Activated T-helper 17 cell treated with anti-CD3 and anti-CD28 coated beads, Interleukin-2, amount 50 U/mL, for 72 hours (primary cell): ENCODE results near the gene RARB. TPM values are rescaled to one million over a fixed set of nuclear protein-coding genes. Genes with fewer than 3 reads are reported as not detected.

Source experiments
- ATAC-seq: fragments of 150-1000 bp; cut with Tn5 transposase; replicated peaks from 2 replicates; pipeline ENCODE4 v1.10.0; 2021; ENCODE audit warnings: mild to moderate bottlenecking, moderate library complexity
- H3K27ac Mint-ChIP-seq: one replicate; pipeline ENCODE4 v1.8.0; 2022; ENCODE audit warnings: mixed read lengths
- H3K27me3 Mint-ChIP-seq: one replicate; pipeline ENCODE4 v1.8.0; 2022; ENCODE audit warnings: mixed read lengths
- H3K36me3 Mint-ChIP-seq: one replicate; pipeline ENCODE4 v1.8.0; 2022; ENCODE audit warnings: low read depth, mild to moderate bottlenecking, mixed read lengths
- H3K4me1 Mint-ChIP-seq: one replicate; pipeline ENCODE4 v1.8.0; 2022; ENCODE audit warnings: mixed read lengths
- H3K4me3 Mint-ChIP-seq: one replicate; pipeline ENCODE4 v1.8.0; 2022; ENCODE audit warnings: mild to moderate bottlenecking, mixed read lengths
- H3K9me3 Mint-ChIP-seq: one replicate; pipeline ENCODE4 v1.8.0; 2022; ENCODE audit warnings: mixed read lengths
- total RNA-seq, 2 donors: library from RNA; stranded (reverse); gene quantifications; one replicate each; pipeline ENCODE4 v1.2.3, GENCODE V29; 2022

The RARB gene
- total RNA-seq, 2 donors from 2014 or later, result not detected

GRCh38 chr3:25481386-25481785, 53.3 kb downstream of the RARB start:
- H3K4me3 Mint-ChIP-seq, result no peak overlapping the region
- H3K4me1 Mint-ChIP-seq, result no peaks in the 10 kb centered on the region
- no peaks in the 10 kb centered on the region for H3K9me3 Mint-ChIP-seq
- H3K27me3 Mint-ChIP-seq, result peaks cover 7% of the 10 kb centered on the region
- no peak overlapping the region for H3K27ac Mint-ChIP-seq
- H3K36me3 Mint-ChIP-seq, result no peaks in the 10 kb centered on the region
- no peak for ATAC-seq

- Mint-ChIP-seq H3K9me3 (no peaks in the 10 kb centered on the region), H3K4me3 (no peak overlapping the region), H3K4me1 (no peaks in the 10 kb centered on the region), H3K27me3 (peaks cover 7% of the 10 kb centered on the region), H3K36me3 (no peaks in the 10 kb centered on the region), H3K27ac (no peak overlapping the region)
- no peak for ATAC-seq
Measured at GRCh38 chr3:25483456-25483855, 55.4 kb downstream of the RARB start.

GRCh38 chr3:25485673-25486072, 57.6 kb downstream of the RARB start:
- no peak overlapping the region for H3K27ac Mint-ChIP-seq
- ATAC-seq, result no peak
- no peaks in the 10 kb centered on the region for H3K36me3 Mint-ChIP-seq
- H3K27me3 Mint-ChIP-seq, result peaks cover 7% of the 10 kb centered on the region
- H3K4me1 Mint-ChIP-seq, result no peaks in the 10 kb centered on the region
- H3K9me3 Mint-ChIP-seq, result no peaks in the 10 kb centered on the region
- H3K4me3 Mint-ChIP-seq, result no peak overlapping the region

- Mint-ChIP-seq H3K4me1 (no peaks in the 10 kb centered on the region), H3K27me3 (peaks cover 3% of the 10 kb centered on the region), H3K9me3 (no peaks in the 10 kb centered on the region), H3K4me3 (no peak overlapping the region), H3K36me3 (no peaks in the 10 kb centered on the region), H3K27ac (no peak overlapping the region)
- no peak for ATAC-seq
Measured at GRCh38 chr3:25486932-25487331, 58.9 kb downstream of the RARB start.

- no peaks in the 10 kb centered on the region for H3K36me3 Mint-ChIP-seq
- H3K4me1 Mint-ChIP-seq, result no peaks in the 10 kb centered on the region
- H3K4me3 Mint-ChIP-seq, result no peak overlapping the region
- H3K9me3 Mint-ChIP-seq, result peaks cover 19% of the 10 kb centered on the region
- no peak overlapping the region for H3K27ac Mint-ChIP-seq
- no peak for ATAC-seq
- no peaks in the 10 kb centered on the region for H3K27me3 Mint-ChIP-seq
Measured at GRCh38 chr3:25489858-25490593, 62.0 kb downstream of the RARB start.

GRCh38 chr3:25493246-25493645, 65.2 kb downstream of the RARB start:
- Mint-ChIP-seq H3K4me3 (no peak overlapping the region), H3K27me3 (no peaks in the 10 kb centered on the region), H3K4me1 (no peaks in the 10 kb centered on the region), H3K27ac (no peak overlapping the region), H3K36me3 (no peaks in the 10 kb centered on the region), H3K9me3 (peaks cover 30% of the 10 kb centered on the region)
- ATAC-seq, result no peak

- H3K9me3 Mint-ChIP-seq, result peaks cover 30% of the 10 kb centered on the region
- no peak overlapping the region for H3K4me3 Mint-ChIP-seq
- no peak overlapping the region for H3K27ac Mint-ChIP-seq
- ATAC-seq, result no peak
- H3K4me1 Mint-ChIP-seq, result no peaks in the 10 kb centered on the region
- no peaks in the 10 kb centered on the region for H3K36me3 Mint-ChIP-seq
- no peaks in the 10 kb centered on the region for H3K27me3 Mint-ChIP-seq
Measured at GRCh38 chr3:25493786-25494185, 65.7 kb downstream of the RARB start.

GRCh38 chr3:25495304-25495703, 67.2 kb downstream of the RARB start:
- no peak overlapping the region for H3K27ac Mint-ChIP-seq
- ATAC-seq, result no peak
- no peak overlapping the region for H3K4me3 Mint-ChIP-seq
- H3K27me3 Mint-ChIP-seq, result no peaks in the 10 kb centered on the region
- H3K9me3 Mint-ChIP-seq, result peaks cover 30% of the 10 kb centered on the region
- H3K36me3 Mint-ChIP-seq, result no peaks in the 10 kb centered on the region
- H3K4me1 Mint-ChIP-seq, result no peaks in the 10 kb centered on the region

- Mint-ChIP-seq H3K4me1 (no peaks in the 10 kb centered on the region), H3K36me3 (no peaks in the 10 kb centered on the region), H3K27me3 (no peaks in the 10 kb centered on the region), H3K27ac (no peak overlapping the region), H3K4me3 (no peak overlapping the region), H3K9me3 (peaks cover 30% of the 10 kb centered on the region)
- ATAC-seq, result no peak
Measured at GRCh38 chr3:25495726-25496253, 67.7 kb downstream of the RARB start.

GRCh38 chr3:25497096-25497495, 69.0 kb downstream of the RARB start:
- Mint-ChIP-seq H3K36me3 (no peaks in the 10 kb centered on the region), H3K27ac (no peak overlapping the region)

GRCh38 chr3:25500706-25501210, 72.7 kb downstream of the RARB start:
- no peaks in the 10 kb centered on the region for H3K4me1 Mint-ChIP-seq
- no peaks in the 10 kb centered on the region for H3K36me3 Mint-ChIP-seq
- peaks cover 5% of the 10 kb centered on the region for H3K9me3 Mint-ChIP-seq
- no peak for ATAC-seq
- no peak overlapping the region for H3K4me3 Mint-ChIP-seq
- H3K27me3 Mint-ChIP-seq, result peaks cover 20% of the 10 kb centered on the region
- H3K27ac Mint-ChIP-seq, result no peak overlapping the region

More at GRCh38 chr3:25497096-25497495, 69.0 kb downstream of the RARB start:
- no peak for ATAC-seq
- Mint-ChIP-seq H3K27me3 (peaks cover 8% of the 10 kb centered on the region), H3K9me3 (peaks cover 29% of the 10 kb centered on the region), H3K4me3 (no peak overlapping the region), H3K4me1 (no peaks in the 10 kb centered on the region)

- H3K4me1 Mint-ChIP-seq, result no peaks in the 10 kb centered on the region
- H3K9me3 Mint-ChIP-seq, result peaks cover 4% of the 10 kb centered on the region
- H3K36me3 Mint-ChIP-seq, result no peaks in the 10 kb centered on the region
- ATAC-seq, result no peak
- peaks cover 20% of the 10 kb centered on the region for H3K27me3 Mint-ChIP-seq
- H3K4me3 Mint-ChIP-seq, result no peak overlapping the region
- no peak overlapping the region for H3K27ac Mint-ChIP-seq
Measured at GRCh38 chr3:25502233-25502632, 74.2 kb downstream of the RARB start.

GRCh38 chr3:25503898-25504301, 75.8 kb downstream of the RARB start:
- Mint-ChIP-seq H3K4me1 (no peaks in the 10 kb centered on the region), H3K9me3 (no peaks in the 10 kb centered on the region), H3K36me3 (no peaks in the 10 kb centered on the region), H3K27me3 (peaks cover 20% of the 10 kb centered on the region), H3K27ac (no peak overlapping the region), H3K4me3 (no peak overlapping the region)
- ATAC-seq, result no peak

- Mint-ChIP-seq H3K27ac (no peak overlapping the region), H3K4me3 (no peak overlapping the region), H3K27me3 (peaks cover 20% of the 10 kb centered on the region), H3K36me3 (no peaks in the 10 kb centered on the region), H3K4me1 (no peaks in the 10 kb centered on the region), H3K9me3 (no peaks in the 10 kb centered on the region)
- ATAC-seq, result no peak
Measured at GRCh38 chr3:25505581-25505980, 77.5 kb downstream of the RARB start.

GRCh38 chr3:25507811-25508210, 79.7 kb downstream of the RARB start:
- Mint-ChIP-seq H3K9me3 (no peaks in the 10 kb centered on the region), H3K27me3 (peaks cover 14% of the 10 kb centered on the region), H3K36me3 (no peaks in the 10 kb centered on the region), H3K4me1 (no peaks in the 10 kb centered on the region), H3K27ac (no peak overlapping the region), H3K4me3 (no peak overlapping the region)
- no peak for ATAC-seq
